HEK293 (cell line): ENCODE measurements around the gene STUB1.

ENCODE experiments used
- ATF2 ChIP-seq: fragments of 450-650 bp; formaldehyde crosslinking; IDR thresholded peaks from 2 replicates; pipeline ENCODE4 v1.5.1; 2016; ENCODE audit warnings: missing biosample characterization, missing genetic modification characterization, low read depth
- GLI4 ChIP-seq: fragments of 450-650 bp; formaldehyde crosslinking; IDR thresholded peaks from 2 replicates; pipeline ENCODE4 v1.5.1; 2016; ENCODE audit warnings: missing biosample characterization, missing genetic modification characterization
- KLF10 ChIP-seq: fragments of 450-650 bp; IDR thresholded peaks from 2 replicates; pipeline ENCODE4 v1.5.1; 2018; ENCODE audit warnings: missing biosample characterization, mild to moderate bottlenecking, missing genetic modification characterization
- KLF9 ChIP-seq: fragments of 450-650 bp; formaldehyde crosslinking; IDR thresholded peaks from 2 replicates; pipeline ENCODE4 v1.5.1; 2016; ENCODE audit warnings: missing biosample characterization, missing genetic modification characterization, low read depth
- MEIS1 ChIP-seq: sonication (generic); formaldehyde crosslinking; IDR thresholded peaks from 2 replicates; pipeline ENCODE4 v1.8.1; 2022; ENCODE audit warnings: missing genetic modification reagents, mild to moderate bottlenecking, borderline replicate concordance
- REPIN1 ChIP-seq: fragments of 450-650 bp; formaldehyde crosslinking; IDR thresholded peaks from 2 replicates; pipeline ENCODE4 v1.5.1; 2017; ENCODE audit warnings: missing biosample characterization, missing genetic modification characterization, low read depth
- SP2 ChIP-seq: fragments of 450-650 bp; formaldehyde crosslinking; IDR thresholded peaks from 2 replicates; pipeline ENCODE4 v1.5.1; 2016; ENCODE audit warnings: missing biosample characterization, missing genetic modification characterization
- ZBTB17 ChIP-seq: fragments of 450-650 bp; formaldehyde crosslinking; IDR thresholded peaks from 2 replicates; pipeline ENCODE4 v1.5.1; 2016; ENCODE audit warnings: missing biosample characterization, missing genetic modification characterization
- ZNF148 ChIP-seq: fragments of 450-650 bp; formaldehyde crosslinking; IDR thresholded peaks from 2 replicates; pipeline ENCODE4 v1.5.0; 2017; ENCODE audit warnings: missing biosample characterization, missing genetic modification characterization, borderline replicate concordance
- ZNF2 ChIP-seq: fragments of 450-650 bp; formaldehyde crosslinking; IDR thresholded peaks from 2 replicates; pipeline ENCODE4 v1.5.1; 2016; ENCODE audit warnings: missing biosample characterization, missing genetic modification characterization
- ZNF391 ChIP-seq: fragments of 450-650 bp; formaldehyde crosslinking; IDR thresholded peaks from 2 replicates; pipeline ENCODE4 v1.5.1; 2016; ENCODE audit warnings: low read depth, missing biosample characterization, missing genetic modification characterization, borderline replicate concordance
- ZNF561 ChIP-seq: fragments of 450-650 bp; IDR thresholded peaks from 2 replicates; pipeline ENCODE4 v1.5.1; 2018; ENCODE audit warnings: missing biosample characterization, missing genetic modification characterization, borderline replicate concordance
- ZNF596 ChIP-seq: fragments of 450-650 bp; IDR thresholded peaks from 2 replicates; pipeline ENCODE4 v1.5.0; 2018; ENCODE audit warnings: missing biosample characterization, mild to moderate bottlenecking, missing genetic modification characterization, moderate library complexity
- ZNF610 ChIP-seq: fragments of 450-650 bp; formaldehyde crosslinking; IDR thresholded peaks from 2 replicates; pipeline ENCODE4 v1.5.1; 2016; ENCODE audit warnings: missing biosample characterization, missing genetic modification characterization, borderline replicate concordance
- ZNF623 ChIP-seq: fragments of 450-650 bp; formaldehyde crosslinking; IDR thresholded peaks from 2 replicates; pipeline ENCODE4 v1.5.1; 2016; ENCODE audit warnings: missing biosample characterization, missing genetic modification characterization
- ZNF664 ChIP-seq: fragments of 450-650 bp; formaldehyde crosslinking; IDR thresholded peaks from 2 replicates; pipeline ENCODE4 v1.5.1; 2016; ENCODE audit warnings: missing biosample characterization, missing genetic modification characterization
- ZNF837 ChIP-seq: fragments of 450-650 bp; formaldehyde crosslinking; IDR thresholded peaks from 2 replicates; pipeline ENCODE4 v1.5.1; 2016; ENCODE audit warnings: missing biosample characterization, missing genetic modification characterization
- TF ChIP-seq, protein P1 (sequence below): fragments of 450-650 bp; formaldehyde crosslinking; IDR thresholded peaks from 2 replicates; pipeline ENCODE4 v1.5.1; 2016; ENCODE audit warnings: missing biosample characterization, missing genetic modification characterization
- TF ChIP-seq, protein P2 (sequence below): fragments of 450-650 bp; formaldehyde crosslinking; IDR thresholded peaks from 2 replicates; pipeline ENCODE4 v1.5.1; 2016; ENCODE audit warnings: missing biosample characterization, missing genetic modification characterization

STUB1 gene

GRCh38 chr16:682493-683395 is 2.5 kb downstream of the STUB1 start (continued):
- TF ChIP-seq ZNF596, result peak; percentile 47; the same call in 1 of the 2 replicates
- TF ChIP-seq SP2 (tag by site-specific recombination), result peak; percentile 40; the same call in 1 of the 2 replicates
- peak; percentile 30; the same call in 1 of the 2 replicates for TF ChIP-seq ZNF837
- TF ChIP-seq MEIS1 (CRISPR knock-in tag), result no peak
- no peak for TF ChIP-seq KLF10 (tag by site-specific recombination)
- peak; percentile 20; the same call in 1 of the 2 replicates for TF ChIP-seq ZNF561 (tag by site-specific recombination)
- no peak for TF ChIP-seq ZNF610 (tag by site-specific recombination)
- no peak for TF ChIP-seq REPIN1 (tag by site-specific recombination)
- TF ChIP-seq ZNF664 (tag by site-specific recombination), result no peak
- TF ChIP-seq GLI4 (tag by site-specific recombination), result 0 out of 2 replicates have a peak, but pooled peaks have one; percentile 23
- peak; percentile 62; the same call in 1 of the 2 replicates for TF ChIP-seq ZNF391 (tag by site-specific recombination)
- TF ChIP-seq ATF2 (tag by site-specific recombination), result no peak
- TF ChIP-seq, protein P1, sequence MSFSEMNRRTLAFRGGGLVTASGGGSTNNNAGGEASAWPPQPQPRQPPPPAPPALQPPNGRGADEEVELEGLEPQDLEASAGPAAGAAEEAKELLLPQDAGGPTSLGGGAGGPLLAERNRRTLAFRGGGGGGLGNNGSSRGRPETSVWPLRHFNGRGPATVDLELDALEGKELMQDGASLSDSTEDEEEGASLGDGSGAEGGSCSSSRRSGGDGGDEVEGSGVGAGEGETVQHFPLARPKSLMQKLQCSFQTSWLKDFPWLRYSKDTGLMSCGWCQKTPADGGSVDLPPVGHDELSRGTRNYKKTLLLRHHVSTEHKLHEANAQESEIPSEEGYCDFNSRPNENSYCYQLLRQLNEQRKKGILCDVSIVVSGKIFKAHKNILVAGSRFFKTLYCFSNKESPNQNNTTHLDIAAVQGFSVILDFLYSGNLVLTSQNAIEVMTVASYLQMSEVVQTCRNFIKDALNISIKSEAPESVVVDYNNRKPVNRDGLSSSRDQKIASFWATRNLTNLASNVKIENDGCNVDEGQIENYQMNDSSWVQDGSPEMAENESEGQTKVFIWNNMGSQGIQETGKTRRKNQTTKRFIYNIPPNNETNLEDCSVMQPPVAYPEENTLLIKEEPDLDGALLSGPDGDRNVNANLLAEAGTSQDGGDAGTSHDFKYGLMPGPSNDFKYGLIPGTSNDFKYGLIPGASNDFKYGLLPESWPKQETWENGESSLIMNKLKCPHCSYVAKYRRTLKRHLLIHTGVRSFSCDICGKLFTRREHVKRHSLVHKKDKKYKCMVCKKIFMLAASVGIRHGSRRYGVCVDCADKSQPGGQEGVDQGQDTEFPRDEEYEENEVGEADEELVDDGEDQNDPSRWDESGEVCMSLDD (tag by site-specific recombination), result no peak
- TF ChIP-seq ZBTB17 (tag by site-specific recombination), result peak; percentile 38
- peak; percentile 56; the same call in 1 of the 2 replicates for TF ChIP-seq ZNF2
- TF ChIP-seq KLF9, result 0 out of 2 replicates have a peak, but pooled peaks have one; percentile 6
- TF ChIP-seq ZNF623, result 0 out of 2 replicates have a peak, but pooled peaks have one; percentile 3
- TF ChIP-seq, protein P2, sequence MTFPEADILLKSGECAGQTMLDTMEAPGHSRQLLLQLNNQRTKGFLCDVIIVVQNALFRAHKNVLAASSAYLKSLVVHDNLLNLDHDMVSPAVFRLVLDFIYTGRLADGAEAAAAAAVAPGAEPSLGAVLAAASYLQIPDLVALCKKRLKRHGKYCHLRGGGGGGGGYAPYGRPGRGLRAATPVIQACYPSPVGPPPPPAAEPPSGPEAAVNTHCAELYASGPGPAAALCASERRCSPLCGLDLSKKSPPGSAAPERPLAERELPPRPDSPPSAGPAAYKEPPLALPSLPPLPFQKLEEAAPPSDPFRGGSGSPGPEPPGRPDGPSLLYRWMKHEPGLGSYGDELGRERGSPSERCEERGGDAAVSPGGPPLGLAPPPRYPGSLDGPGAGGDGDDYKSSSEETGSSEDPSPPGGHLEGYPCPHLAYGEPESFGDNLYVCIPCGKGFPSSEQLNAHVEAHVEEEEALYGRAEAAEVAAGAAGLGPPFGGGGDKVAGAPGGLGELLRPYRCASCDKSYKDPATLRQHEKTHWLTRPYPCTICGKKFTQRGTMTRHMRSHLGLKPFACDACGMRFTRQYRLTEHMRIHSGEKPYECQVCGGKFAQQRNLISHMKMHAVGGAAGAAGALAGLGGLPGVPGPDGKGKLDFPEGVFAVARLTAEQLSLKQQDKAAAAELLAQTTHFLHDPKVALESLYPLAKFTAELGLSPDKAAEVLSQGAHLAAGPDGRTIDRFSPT, result peak; percentile 96
- TF ChIP-seq ZNF148 (tag by site-specific recombination), result no peak
